Measurements from ENCODE around the gene GDF11.

Gene GDF11

GRCh38 chr12:55720894-55721444 is 22.0 kb upstream of the GDF11 start:
- Mint-ChIP-seq H3K27me3 (no peaks in the 10 kb centered on the region), H3K9me3 (no peaks in the 10 kb centered on the region), H3K4me3 (no peak overlapping the region), H3K36me3 (ENCODE audit: insufficient read depth) (peaks cover 14% of the 10 kb centered on the region), H3K27ac (ENCODE audit: low read depth) (no peak overlapping the region), H3K4me1 (peaks cover 42% of the 10 kb centered on the region)
- DNase-seq (ENCODE audit: low spot score in 2 of 2) (no peak), ATAC-seq (replicated peaks; ENCODE audit: extremely low read depth, poor library complexity, severe bottlenecking) (no peak)

GRCh38 chr12:55721601-55722213 is 21.2 kb upstream of the GDF11 start:
- no peak for ATAC-seq (replicated peaks; ENCODE audit: extremely low read depth, poor library complexity, severe bottlenecking)
- H3K27me3 Mint-ChIP-seq, result no peaks in the 10 kb centered on the region
- no peak overlapping the region for H3K27ac Mint-ChIP-seq (ENCODE audit: low read depth)
- peaks cover 42% of the 10 kb centered on the region for H3K4me1 Mint-ChIP-seq
- no peaks in the 10 kb centered on the region for H3K9me3 Mint-ChIP-seq
- no peak for DNase-seq (ENCODE audit: low spot score in 2 of 2)
- H3K4me3 Mint-ChIP-seq, result no peak overlapping the region
- peaks cover 11% of the 10 kb centered on the region for H3K36me3 Mint-ChIP-seq (ENCODE audit: insufficient read depth)

- H3K4me3 Mint-ChIP-seq, result no peak overlapping the region
- DNase-seq (ENCODE audit: low spot score in 2 of 2) (no peak), ATAC-seq (replicated peaks; ENCODE audit: extremely low read depth, poor library complexity, severe bottlenecking) (no peak)
- no peak overlapping the region for H3K27ac Mint-ChIP-seq (ENCODE audit: low read depth)
- no peaks in the 10 kb centered on the region for H3K27me3 Mint-ChIP-seq
- peaks cover 42% of the 10 kb centered on the region for H3K4me1 Mint-ChIP-seq
- peaks cover 11% of the 10 kb centered on the region for H3K36me3 Mint-ChIP-seq (ENCODE audit: insufficient read depth)
- H3K9me3 Mint-ChIP-seq, result no peaks in the 10 kb centered on the region
These were observed 20.0 kb upstream of the GDF11 start for GRCh38 chr12:55722948-55723347.

GRCh38 chr12:55723516-55724225 is 19.3 kb upstream of the GDF11 start:
- Mint-ChIP-seq H3K27ac (ENCODE audit: low read depth) (no peak overlapping the region), H3K9me3 (no peaks in the 10 kb centered on the region), H3K4me1 (peaks cover 36% of the 10 kb centered on the region), H3K27me3 (no peaks in the 10 kb centered on the region), H3K4me3 (no peak overlapping the region), H3K36me3 (ENCODE audit: insufficient read depth) (peaks cover 11% of the 10 kb centered on the region)
- ATAC-seq (replicated peaks; ENCODE audit: extremely low read depth, poor library complexity, severe bottlenecking) (no peak), DNase-seq (ENCODE audit: low spot score in 2 of 2) (no peak)

- Mint-ChIP-seq H3K9me3 (no peaks in the 10 kb centered on the region), H3K4me1 (peaks cover 37% of the 10 kb centered on the region), H3K36me3 (ENCODE audit: insufficient read depth) (peaks cover 11% of the 10 kb centered on the region), H3K4me3 (no peak overlapping the region), H3K27me3 (no peaks in the 10 kb centered on the region), H3K27ac (ENCODE audit: low read depth) (peak overlapping the region; percentile 66)
- peak; percentile 48 to 53 for DNase-seq (ENCODE audit: low spot score in 2 of 2)
- ATAC-seq (replicated peaks; ENCODE audit: extremely low read depth, poor library complexity, severe bottlenecking), result peak; percentile 50
These were observed 18.5 kb upstream of the GDF11 start for GRCh38 chr12:55724226-55724939.

GRCh38 chr12:55724940-55725309 is 18.0 kb upstream of the GDF11 start:
- Mint-ChIP-seq H3K36me3 (ENCODE audit: insufficient read depth) (peaks cover 14% of the 10 kb centered on the region), H3K27me3 (no peaks in the 10 kb centered on the region), H3K27ac (ENCODE audit: low read depth) (peak overlapping the region; percentile 66), H3K9me3 (no peaks in the 10 kb centered on the region), H3K4me1 (peaks cover 43% of the 10 kb centered on the region), H3K4me3 (no peak overlapping the region)
- DNase-seq (ENCODE audit: low spot score in 2 of 2), result no peak
- no peak for ATAC-seq (replicated peaks; ENCODE audit: extremely low read depth, poor library complexity, severe bottlenecking)

- Mint-ChIP-seq H3K4me3 (no peak overlapping the region), H3K27me3 (no peaks in the 10 kb centered on the region), H3K9me3 (no peaks in the 10 kb centered on the region), H3K36me3 (ENCODE audit: insufficient read depth) (peaks cover 16% of the 10 kb centered on the region), H3K27ac (ENCODE audit: low read depth) (peak overlapping the region; percentile 55), H3K4me1 (peaks cover 49% of the 10 kb centered on the region)
- DNase-seq (ENCODE audit: low spot score in 2 of 2) (no peak), ATAC-seq (replicated peaks; ENCODE audit: extremely low read depth, poor library complexity, severe bottlenecking) (no peak)
These were observed 17.4 kb upstream of the GDF11 start for GRCh38 chr12:55725556-55725955.

- Mint-ChIP-seq H3K9me3 (no peaks in the 10 kb centered on the region), H3K27ac (ENCODE audit: low read depth) (peak overlapping the region; percentile 71), H3K27me3 (no peaks in the 10 kb centered on the region), H3K4me1 (peaks cover 54% of the 10 kb centered on the region), H3K4me3 (peak overlapping the region; percentile 85), H3K36me3 (ENCODE audit: insufficient read depth) (peaks cover 16% of the 10 kb centered on the region)
- ATAC-seq (replicated peaks; ENCODE audit: extremely low read depth, poor library complexity, severe bottlenecking), result no peak
- no peak for DNase-seq (ENCODE audit: low spot score in 2 of 2)
These were observed 16.0 kb upstream of the GDF11 start for GRCh38 chr12:55726971-55727370.

GRCh38 chr12:55727643-55728185 is 15.2 kb upstream of the GDF11 start:
- peak overlapping the region; percentile 71 for H3K27ac Mint-ChIP-seq (ENCODE audit: low read depth)
- H3K36me3 Mint-ChIP-seq (ENCODE audit: insufficient read depth), result peaks cover 16% of the 10 kb centered on the region
- H3K9me3 Mint-ChIP-seq, result no peaks in the 10 kb centered on the region
- DNase-seq (ENCODE audit: low spot score in 2 of 2), result no peak
- H3K27me3 Mint-ChIP-seq, result no peaks in the 10 kb centered on the region
- H3K4me1 Mint-ChIP-seq, result peaks cover 54% of the 10 kb centered on the region
- no peak for ATAC-seq (replicated peaks; ENCODE audit: extremely low read depth, poor library complexity, severe bottlenecking)
- H3K4me3 Mint-ChIP-seq, result peak overlapping the region; percentile 85

- H3K36me3 Mint-ChIP-seq (ENCODE audit: insufficient read depth), result peaks cover 16% of the 10 kb centered on the region
- DNase-seq (ENCODE audit: low spot score in 2 of 2), result no peak
- peak overlapping the region; percentile 81 for H3K27ac Mint-ChIP-seq (ENCODE audit: low read depth)
These were observed 14.6 kb upstream of the GDF11 start for GRCh38 chr12:55728186-55728938.

GRCh38 chr12:55728939-55729818 is 13.7 kb upstream of the GDF11 start, which contains the start of gene CD63:
Gene CD63, minus strand, starts transcription at chr12:55729009. Its CDS starts 668 bp downstream, at chr12:55728341.
- peak within 1 kb of the TSS; percentile 81 for H3K27ac Mint-ChIP-seq (ENCODE audit: low read depth)
- peak within 1 kb of the TSS; percentile 85 for H3K4me3 Mint-ChIP-seq
- ATAC-seq (replicated peaks; ENCODE audit: extremely low read depth, poor library complexity, severe bottlenecking) (peak; percentile 52), DNase-seq (ENCODE audit: low spot score in 2 of 2) (peak in 1 of 2 donors; percentile 23)
- peaks cover 16% of the 10 kb centered on the region for H3K36me3 Mint-ChIP-seq (ENCODE audit: insufficient read depth)
- H3K4me1 Mint-ChIP-seq, result peaks cover 54% of the 10 kb centered on the region
- no peaks in the 10 kb centered on the region for H3K27me3 Mint-ChIP-seq
- no peaks in the 10 kb centered on the region for H3K9me3 Mint-ChIP-seq

More at GRCh38 chr12:55728186-55728938, 14.6 kb upstream of the GDF11 start:
- Mint-ChIP-seq H3K27me3 (no peaks in the 10 kb centered on the region), H3K4me1 (peaks cover 54% of the 10 kb centered on the region), H3K9me3 (no peaks in the 10 kb centered on the region), H3K4me3 (peak overlapping the region; percentile 85)
- no peak for ATAC-seq (replicated peaks; ENCODE audit: extremely low read depth, poor library complexity, severe bottlenecking)

Data from central memory CD8-positive, alpha-beta T cell (primary cell).